GM23338 (cell line): ENCODE data around the gene MROH2B.

ENCODE experiments used
- CREB1 ChIP-seq: fragments of 250-450 bp; sonication (Bioruptor Pico); IDR thresholded peaks from 2 replicates; pipeline ENCODE4 v1.5.0; 2020; ENCODE audit warnings: low read depth, mild to moderate bottlenecking, moderate library complexity
- TF ChIP-seq, protein P1 (sequence below), 2 experiments: fragments of 200-600 bp in 1 of 2; sonication (generic) in 1 of 2; conservative IDR thresholded peaks; 2 replicates each; pipeline versions ENCODE4 v1.5.1 to v1.6.1; 2016 to 2017; ENCODE audit warnings: antibody characterized with exemption in 2 of 2, low read depth in 2 of 2, mild to moderate bottlenecking in 2 of 2, moderate library complexity in 1 of 2

DNA sequence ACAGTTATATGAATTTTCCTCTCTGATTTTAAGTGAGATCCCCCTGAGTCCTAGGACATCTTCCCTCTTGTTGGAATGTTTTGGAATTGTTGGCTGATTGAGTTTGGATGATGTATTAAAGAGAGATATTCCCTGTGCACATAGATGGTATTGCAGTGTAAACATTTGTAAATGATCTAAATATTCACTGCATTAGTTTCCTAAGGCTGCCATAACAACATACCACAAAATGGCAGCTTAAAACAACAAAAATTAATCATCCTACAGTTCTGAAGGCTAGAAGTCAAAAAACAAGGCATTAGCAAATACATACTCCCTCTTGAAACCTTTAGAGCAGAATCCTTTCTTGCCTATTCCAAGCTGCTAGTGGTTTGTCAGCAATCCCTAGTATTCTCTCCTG is 38.0 kb upstream of the MROH2B start:
- TF ChIP-seq, protein P1, sequence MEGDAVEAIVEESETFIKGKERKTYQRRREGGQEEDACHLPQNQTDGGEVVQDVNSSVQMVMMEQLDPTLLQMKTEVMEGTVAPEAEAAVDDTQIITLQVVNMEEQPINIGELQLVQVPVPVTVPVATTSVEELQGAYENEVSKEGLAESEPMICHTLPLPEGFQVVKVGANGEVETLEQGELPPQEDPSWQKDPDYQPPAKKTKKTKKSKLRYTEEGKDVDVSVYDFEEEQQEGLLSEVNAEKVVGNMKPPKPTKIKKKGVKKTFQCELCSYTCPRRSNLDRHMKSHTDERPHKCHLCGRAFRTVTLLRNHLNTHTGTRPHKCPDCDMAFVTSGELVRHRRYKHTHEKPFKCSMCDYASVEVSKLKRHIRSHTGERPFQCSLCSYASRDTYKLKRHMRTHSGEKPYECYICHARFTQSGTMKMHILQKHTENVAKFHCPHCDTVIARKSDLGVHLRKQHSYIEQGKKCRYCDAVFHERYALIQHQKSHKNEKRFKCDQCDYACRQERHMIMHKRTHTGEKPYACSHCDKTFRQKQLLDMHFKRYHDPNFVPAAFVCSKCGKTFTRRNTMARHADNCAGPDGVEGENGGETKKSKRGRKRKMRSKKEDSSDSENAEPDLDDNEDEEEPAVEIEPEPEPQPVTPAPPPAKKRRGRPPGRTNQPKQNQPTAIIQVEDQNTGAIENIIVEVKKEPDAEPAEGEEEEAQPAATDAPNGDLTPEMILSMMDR (conservative IDR thresholded peaks at IDR 0.05; ENCODE audit: low read depth in 2 of 2): no peak
- no peak for TF ChIP-seq CREB1
